HepG2 (cell line): ENCODE measurements around the gene WDCP. TPM values are rescaled to one million over a fixed set of nuclear protein-coding genes. Genes with fewer than 3 reads are reported as not detected.

Experiments
- ARNTL ChIP-seq: sonication (generic); formaldehyde crosslinking; IDR thresholded peaks from 2 replicates; pipeline ENCODE4 v1.4.0; 2020; ENCODE audit warnings: mild to moderate bottlenecking, missing genetic modification reagents
- CEBPZ ChIP-seq: IDR thresholded peaks from 2 replicates; pipeline ENCODE4 v1.6.1; 2012; ENCODE audit warnings: low read length, improper control_type of control experiment
- DMAP1 ChIP-seq: IDR thresholded peaks from 2 replicates; pipeline ENCODE4 v1.6.1; 2016
- ELF1 ChIP-seq: sonication (generic); formaldehyde crosslinking; IDR thresholded peaks from 2 replicates; pipeline ENCODE4 v1.4.0; 2020; ENCODE audit warnings: missing genetic modification reagents
- IRF2 ChIP-seq: IDR thresholded peaks from 2 replicates; pipeline ENCODE4 v1.6.1; 2018; ENCODE audit warnings: missing genetic modification reagents, missing compliant biosample characterization
- MTF2 ChIP-seq: sonication (generic); formaldehyde crosslinking; IDR thresholded peaks from 2 replicates; pipeline ENCODE4 v1.5.0; 2020; ENCODE audit warnings: missing genetic modification reagents, borderline replicate concordance
- RORA ChIP-seq: sonication (generic); formaldehyde crosslinking; IDR thresholded peaks from 2 replicates; pipeline ENCODE4 v1.5.0; 2020; ENCODE audit warnings: mild to moderate bottlenecking, missing genetic modification reagents, moderate library complexity
- YY1 ChIP-seq: IDR thresholded peaks from 2 replicates; pipeline ENCODE4 v1.6.1; 2011; ENCODE audit warnings: low read length, low read depth, moderate library complexity, mild to moderate bottlenecking; ENCODE audit not compliant: insufficient read depth, insufficient replicate concordance
- ZBTB10 ChIP-seq: sonication (generic); formaldehyde crosslinking; IDR thresholded peaks from 2 replicates; pipeline ENCODE4 v1.4.0; 2020; ENCODE audit warnings: missing genetic modification reagents, borderline replicate concordance
- ZBTB34 ChIP-seq: sonication (generic); formaldehyde crosslinking; IDR thresholded peaks from 2 replicates; pipeline ENCODE4 v1.8.0; 2022; ENCODE audit warnings: mild to moderate bottlenecking, missing genetic modification reagents
- ZNF235 ChIP-seq: sonication (generic); formaldehyde crosslinking; IDR thresholded peaks from 2 replicates; pipeline ENCODE4 v1.8.1; 2023; ENCODE audit warnings: mild to moderate bottlenecking, missing genetic modification reagents, borderline replicate concordance
- ZNF367 ChIP-seq: sonication (generic); formaldehyde crosslinking; IDR thresholded peaks from 2 replicates; pipeline ENCODE4 v1.4.0; 2020; ENCODE audit warnings: missing genetic modification reagents, borderline replicate concordance
- ZNF607 ChIP-seq: sonication (generic); formaldehyde crosslinking; IDR thresholded peaks from 2 replicates; pipeline ENCODE4 v1.5.1; 2020; ENCODE audit warnings: missing genetic modification reagents, mild to moderate bottlenecking, borderline replicate concordance
- ZNF615 ChIP-seq: sonication (generic); formaldehyde crosslinking; IDR thresholded peaks from 2 replicates; pipeline ENCODE4 v1.5.0; 2020; ENCODE audit warnings: mild to moderate bottlenecking, missing genetic modification reagents, borderline replicate concordance
- ZNF841 ChIP-seq: sonication (generic); formaldehyde crosslinking; IDR thresholded peaks from 2 replicates; pipeline ENCODE4 v1.8.1; 2023; ENCODE audit warnings: missing genetic modification reagents, borderline replicate concordance
- ZUFSP ChIP-seq: sonication (generic); formaldehyde crosslinking; IDR thresholded peaks from 2 replicates; pipeline ENCODE4 v1.9.0; 2021; ENCODE audit warnings: missing genetic modification reagents, mild to moderate bottlenecking, borderline replicate concordance
- polyA plus RNA-seq, 8 experiments: library from polyadenylated mRNA; depleted of rRNA in 3 of 8; stranded (reverse) in 7 of 8; unstranded in 1 of 8; fragments of >200 nt; fragmentation: Illumina TruSeq in 4 of 8; extraction: Trizol in 4 of 8; gene quantifications; 2 replicates each; pipeline versions ENCODE4 v1.2.1 to v1.2.3, GENCODE V29; 2011 to 2016; ENCODE audit warnings: low read depth in 4 of 8, missing spikeins in 1 of 8, mixed read lengths in 1 of 8; ENCODE audit not compliant: insufficient read depth in 1 of 8
- total RNA-seq, 5 experiments: library from RNA; depleted of rRNA; stranded (reverse); fragments of >200 nt; fragmentation: Illumina TruSeq; extraction: Trizol; gene quantifications; 2 replicates each; pipeline ENCODE4 v1.2.3, GENCODE V29; 2016; ENCODE audit warnings: low read depth in 1 of 5
- TF ChIP-seq, protein P1 (sequence below): sonication (generic); formaldehyde crosslinking; IDR thresholded peaks from 2 replicates; pipeline ENCODE4 v1.5.1; 2020; ENCODE audit warnings: missing genetic modification reagents, mild to moderate bottlenecking, borderline replicate concordance

Gene WDCP
- total and polyA plus RNA-seq, 2 of the 13 experiments (the other 11 are each of a cell fraction or from before 2014, with no cell fraction given) = 17.4 to 22.6 TPM

- TF ChIP-seq, protein P1, sequence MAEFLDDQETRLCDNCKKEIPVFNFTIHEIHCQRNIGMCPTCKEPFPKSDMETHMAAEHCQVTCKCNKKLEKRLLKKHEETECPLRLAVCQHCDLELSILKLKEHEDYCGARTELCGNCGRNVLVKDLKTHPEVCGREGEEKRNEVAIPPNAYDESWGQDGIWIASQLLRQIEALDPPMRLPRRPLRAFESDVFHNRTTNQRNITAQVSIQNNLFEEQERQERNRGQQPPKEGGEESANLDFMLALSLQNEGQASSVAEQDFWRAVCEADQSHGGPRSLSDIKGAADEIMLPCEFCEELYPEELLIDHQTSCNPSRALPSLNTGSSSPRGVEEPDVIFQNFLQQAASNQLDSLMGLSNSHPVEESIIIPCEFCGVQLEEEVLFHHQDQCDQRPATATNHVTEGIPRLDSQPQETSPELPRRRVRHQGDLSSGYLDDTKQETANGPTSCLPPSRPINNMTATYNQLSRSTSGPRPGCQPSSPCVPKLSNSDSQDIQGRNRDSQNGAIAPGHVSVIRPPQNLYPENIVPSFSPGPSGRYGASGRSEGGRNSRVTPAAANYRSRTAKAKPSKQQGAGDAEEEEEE (CRISPR knock-in tag) = no peak
- TF ChIP-seq ZBTB10 (CRISPR knock-in tag) (no peak), YY1 (no peak), ZNF841 (CRISPR knock-in tag) (no peak), ZNF367 (0 out of 2 replicates have a peak, but pooled peaks have one; percentile 27), ZUFSP (CRISPR knock-in tag) (no peak), RORA (CRISPR knock-in tag) (no peak), CEBPZ (no peak), ZNF607 (CRISPR knock-in tag) (no peak), ELF1 (CRISPR knock-in tag) (no peak; the same call in 1 of the 2 replicates), ZNF615 (CRISPR knock-in tag) (no peak), DMAP1 (CRISPR knock-in tag) (peak; percentile 9; the same call in 1 of the 2 replicates), ZNF235 (CRISPR knock-in tag) (no peak), ZBTB34 (no peak), IRF2 (no peak), ARNTL (no peak), MTF2 (CRISPR knock-in tag) (peak; percentile 38; the same call in 1 of the 2 replicates)
Measured at GRCh38 chr2:24050041-24050979, 3.1 kb upstream of the WDCP start (continued).
